Neural progenitor cell (in vitro differentiated cells): Measurements from ENCODE around the gene TLR10. TPM values are rescaled to one million over a fixed set of nuclear protein-coding genes. Genes with fewer than 3 reads are reported as not detected.
"Not testable (repeated sequence)": the region's sequence is repeated elsewhere in the genome, so short reads cannot be mapped to it uniquely, and the experiment has no call there.

ENCODE experiments used
- DNase-seq: peaks from one replicate; pipeline ENCODE4 v3.0.0-alpha.2; 2016; ENCODE audit warnings: low spot score
- H2AFZ ChIP-seq: fragments of 200-600 bp; sonication (generic); replicated peaks from 2 replicates; pipeline ENCODE4 v1.6.1; 2016; ENCODE audit warnings: antibody characterized with exemption
- H3F3A ChIP-seq: fragments of 200-600 bp; sonication (generic); 2 replicates; pipeline ENCODE4 v1.6.1; 2016; ENCODE audit warnings: antibody characterized with exemption, low read depth
- H3K27ac ChIP-seq: fragments of 200-600 bp; sonication (generic); 2 replicates; pipeline ENCODE4 v1.5.1; 2016; ENCODE audit warnings: mild to moderate bottlenecking
- H3K27me3 ChIP-seq: fragments of 200-600 bp; sonication (generic); 2 replicates; pipeline ENCODE4 v1.6.1; 2016; ENCODE audit warnings: mild to moderate bottlenecking, moderate library complexity
- H3K36me3 ChIP-seq: fragments of 200-600 bp; sonication (generic); 2 replicates; pipeline ENCODE4 v1.5.1; 2016
- H3K4me1 ChIP-seq: fragments of 200-600 bp; sonication (generic); 2 replicates; pipeline ENCODE4 v1.6.1; 2016; ENCODE audit warnings: mixed run types
- H3K4me2 ChIP-seq: fragments of 200-600 bp; sonication (generic); 2 replicates; pipeline ENCODE4 v1.6.1; 2016
- H3K4me3 ChIP-seq: fragments of 200-600 bp; sonication (generic); 2 replicates; pipeline ENCODE4 v1.5.1; 2016
- H3K79me2 ChIP-seq: fragments of 200-600 bp; sonication (generic); 2 replicates; pipeline ENCODE4 v1.6.1; 2016; ENCODE audit warnings: low read depth
- H3K9ac ChIP-seq: fragments of 200-600 bp; sonication (generic); 2 replicates; pipeline ENCODE4 v1.6.1; 2016
- H3K9me3 ChIP-seq: fragments of 200-600 bp; sonication (generic); 2 replicates; pipeline ENCODE4 v1.5.1; 2016; ENCODE audit warnings: low read depth
- H4K20me1 ChIP-seq: fragments of 200-600 bp; sonication (generic); 2 replicates; pipeline ENCODE4 v1.6.1; 2016; ENCODE audit warnings: low read depth
- H3K27ac Mint-ChIP-seq: 3 replicates; pipeline ENCODE4 v1.8.0; 2021; ENCODE audit warnings: mixed read lengths
- H3K27me3 Mint-ChIP-seq: 2 replicates; pipeline ENCODE4 v1.8.0; 2022; ENCODE audit warnings: low read depth, mild to moderate bottlenecking, inconsistent platforms, moderate library complexity, mixed read lengths; ENCODE audit not compliant: insufficient read depth
- H3K36me3 Mint-ChIP-seq: 3 replicates; pipeline ENCODE4 v1.8.0; 2021; ENCODE audit warnings: mixed read lengths
- H3K4me1 Mint-ChIP-seq: 3 replicates; pipeline ENCODE4 v1.8.0; 2021; ENCODE audit warnings: mixed read lengths
- H3K4me3 Mint-ChIP-seq: 3 replicates; pipeline ENCODE4 v1.8.0; 2021; ENCODE audit warnings: mild to moderate bottlenecking, moderate library complexity, mixed read lengths
- H3K9me3 Mint-ChIP-seq: 3 replicates; pipeline ENCODE4 v1.8.0; 2020; ENCODE audit warnings: mixed read lengths
- CTCF ChIP-seq: fragments of 200-600 bp; sonication (generic); IDR thresholded peaks from 2 replicates; pipeline ENCODE4 v1.5.1; 2017; ENCODE audit warnings: antibody characterized with exemption, mild to moderate bottlenecking
- EZH2 ChIP-seq: fragments of 200-600 bp; sonication (generic); IDR thresholded peaks from 2 replicates; pipeline ENCODE4 v1.6.1; 2017; ENCODE audit warnings: antibody characterized with exemption, mild to moderate bottlenecking, moderate library complexity
- EZH2phosphoT487 ChIP-seq: fragments of 200-600 bp; sonication (generic); IDR thresholded peaks from 2 replicates; pipeline ENCODE4 v1.6.1; 2017; ENCODE audit warnings: antibody characterized with exemption
- total RNA-seq: library from RNA; depleted of rRNA; stranded (reverse); fragments of >200 nt; gene quantifications from 2 replicates; pipeline ENCODE4 v1.2.3, GENCODE V29; 2015; ENCODE audit warnings: low replicate concordance

Gene TLR10
- total RNA-seq, 1 donor from 2014 or later = not detected

- H3K9me3 ChIP-seq = no peaks in the 10 kb centered on the region
- H3K4me3 ChIP-seq = no peak overlapping the region
- H3K27ac Mint-ChIP-seq = no peak overlapping the region
- H3F3A ChIP-seq = no peaks in the 10 kb centered on the region
- H3K36me3 ChIP-seq = no peaks in the 10 kb centered on the region
- H3K4me1 ChIP-seq = no peaks in the 10 kb centered on the region
- no peaks in the 10 kb centered on the region for H3K36me3 Mint-ChIP-seq
- no peaks in the 10 kb centered on the region for H3K27me3 ChIP-seq
- no peak overlapping the region for H3K27ac ChIP-seq
- H4K20me1 ChIP-seq = no peaks in the 10 kb centered on the region
- H2AFZ ChIP-seq = no peak overlapping the region
- peaks cover 2% of the 10 kb centered on the region for H3K4me1 Mint-ChIP-seq
- H3K9me3 Mint-ChIP-seq = peaks cover 6% of the 10 kb centered on the region
- no peak overlapping the region for H3K9ac ChIP-seq
- H3K27me3 Mint-ChIP-seq = peaks cover 4% of the 10 kb centered on the region
- TF ChIP-seq EZH2phosphoT487 (no peak), CTCF (no peak), EZH2 (no peak)
- no peak for DNase-seq
- H3K4me2 ChIP-seq = no peak overlapping the region
- H3K4me3 Mint-ChIP-seq = no peak overlapping the region
- H3K79me2 ChIP-seq = no peaks in the 10 kb centered on the region
Observed at GRCh38 chr4:38774181-38774955, 8.4 kb downstream of the TLR10 start.

GRCh38 chr4:38770281-38770680 is 12.5 kb downstream of the TLR10 start:
- not testable (repeated sequence) for H4K20me1 ChIP-seq, H3K36me3 Mint-ChIP-seq, H3K79me2 ChIP-seq, H3K9ac ChIP-seq, H2AFZ ChIP-seq, H3K27me3 Mint-ChIP-seq, H3K27ac Mint-ChIP-seq, H3K4me3 Mint-ChIP-seq, H3K4me1 Mint-ChIP-seq, H3K27ac ChIP-seq, H3K4me2 ChIP-seq, H3F3A ChIP-seq, H3K9me3 ChIP-seq, H3K4me3 ChIP-seq, H3K36me3 ChIP-seq, H3K9me3 Mint-ChIP-seq, DNase-seq, H3K27me3 ChIP-seq, H3K4me1 ChIP-seq

GRCh38 chr4:38769857-38770256 is 12.9 kb downstream of the TLR10 start:
- H3K9me3 Mint-ChIP-seq = peaks cover 9% of the 10 kb centered on the region
- Histone ChIP-seq H4K20me1 (no peaks in the 10 kb centered on the region), H3K4me3 (no peak overlapping the region), H3K27ac (no peak overlapping the region), H3F3A (no peaks in the 10 kb centered on the region), H3K4me2 (no peak overlapping the region), H3K27me3 (no peaks in the 10 kb centered on the region), H3K4me1 (no peaks in the 10 kb centered on the region), H3K36me3 (no peaks in the 10 kb centered on the region), H3K79me2 (no peaks in the 10 kb centered on the region), H3K9ac (no peak overlapping the region), H2AFZ (no peak overlapping the region), H3K9me3 (no peaks in the 10 kb centered on the region)
- no peak overlapping the region for H3K27ac Mint-ChIP-seq
- peaks cover 4% of the 10 kb centered on the region for H3K27me3 Mint-ChIP-seq
- no peak for DNase-seq
- no peaks in the 10 kb centered on the region for H3K36me3 Mint-ChIP-seq
- no peak overlapping the region for H3K4me3 Mint-ChIP-seq
- H3K4me1 Mint-ChIP-seq = peaks cover 2% of the 10 kb centered on the region
- TF ChIP-seq EZH2 (no peak), EZH2phosphoT487 (no peak), CTCF (no peak)

- TF ChIP-seq CTCF (no peak), EZH2 (no peak), EZH2phosphoT487 (no peak)
- peaks cover 9% of the 10 kb centered on the region for H3K9me3 Mint-ChIP-seq
- H3K4me3 Mint-ChIP-seq = no peak overlapping the region
- Histone ChIP-seq H2AFZ (no peak overlapping the region), H3K27ac (no peak overlapping the region), H3K4me2 (no peak overlapping the region), H3K79me2 (no peaks in the 10 kb centered on the region), H3K4me1 (no peaks in the 10 kb centered on the region), H3K9ac (no peak overlapping the region), H3K36me3 (no peaks in the 10 kb centered on the region), H3F3A (no peaks in the 10 kb centered on the region), H4K20me1 (no peaks in the 10 kb centered on the region), H3K4me3 (no peak overlapping the region), H3K9me3 (no peaks in the 10 kb centered on the region), H3K27me3 (no peaks in the 10 kb centered on the region)
- peaks cover 2% of the 10 kb centered on the region for H3K4me1 Mint-ChIP-seq
- no peak overlapping the region for H3K27ac Mint-ChIP-seq
- no peaks in the 10 kb centered on the region for H3K36me3 Mint-ChIP-seq
- DNase-seq = no peak
- peaks cover 4% of the 10 kb centered on the region for H3K27me3 Mint-ChIP-seq
Observed at GRCh38 chr4:38769441-38769840, 13.3 kb downstream of the TLR10 start.
